Left forelimb (tissue), 1 donor: ENCODE results near the gene TLL1.

Experiments used
- DNase-seq: peaks from one replicate; pipeline ENCODE4 v3.0.0-alpha.2; 2018; ENCODE audit warnings: low spot score

Gene TLL1

DNA sequence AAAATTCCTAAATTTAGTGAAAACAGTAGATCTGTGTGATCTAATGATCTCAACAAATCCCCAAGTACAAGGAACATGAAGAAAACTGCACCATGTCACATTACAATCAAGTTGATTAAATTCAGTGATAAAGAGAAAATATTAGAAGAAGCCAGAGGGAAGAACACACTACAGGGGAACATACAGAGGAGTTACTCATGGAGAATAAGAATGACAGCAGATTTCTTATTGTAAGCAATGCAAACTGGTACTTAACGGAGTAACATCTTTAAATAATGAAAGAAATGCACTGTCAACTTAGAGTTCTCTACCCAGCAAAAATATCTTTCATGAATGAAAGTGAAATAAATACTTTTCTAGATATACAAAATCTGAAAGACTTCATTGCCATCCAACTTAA lies 21.1 kb downstream of the TLL1 start:
- DNase-seq = no peak

DNA sequence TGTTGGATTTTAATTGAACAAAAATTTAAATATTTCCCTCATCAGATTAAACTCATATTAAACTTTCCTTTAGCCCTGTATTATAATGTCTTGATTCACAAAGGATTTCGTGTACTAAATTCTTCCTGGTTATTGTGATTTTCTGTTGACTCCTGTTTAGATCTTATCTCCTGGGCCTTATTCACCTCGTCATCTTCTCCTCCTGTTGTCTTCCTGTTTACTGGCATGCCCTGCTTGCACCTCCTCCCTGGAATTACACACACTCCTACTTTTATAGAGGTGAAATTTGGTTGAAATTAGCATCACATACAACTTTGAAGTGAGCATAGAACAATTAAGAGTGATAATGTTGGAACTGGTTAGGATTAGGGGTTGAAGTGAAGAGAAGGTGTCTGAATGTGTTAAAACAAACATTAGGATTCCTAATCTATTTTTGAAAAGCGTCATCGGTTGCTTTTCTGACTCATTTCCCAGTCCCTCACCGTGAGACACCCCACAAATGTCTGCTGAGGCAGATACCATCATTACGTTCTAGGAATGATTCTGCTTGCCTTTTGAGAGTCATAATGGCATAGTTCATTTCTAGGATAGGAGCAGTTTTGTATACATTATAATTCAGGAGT lies 32.5 kb downstream of the TLL1 start:
- no peak for DNase-seq

DNA sequence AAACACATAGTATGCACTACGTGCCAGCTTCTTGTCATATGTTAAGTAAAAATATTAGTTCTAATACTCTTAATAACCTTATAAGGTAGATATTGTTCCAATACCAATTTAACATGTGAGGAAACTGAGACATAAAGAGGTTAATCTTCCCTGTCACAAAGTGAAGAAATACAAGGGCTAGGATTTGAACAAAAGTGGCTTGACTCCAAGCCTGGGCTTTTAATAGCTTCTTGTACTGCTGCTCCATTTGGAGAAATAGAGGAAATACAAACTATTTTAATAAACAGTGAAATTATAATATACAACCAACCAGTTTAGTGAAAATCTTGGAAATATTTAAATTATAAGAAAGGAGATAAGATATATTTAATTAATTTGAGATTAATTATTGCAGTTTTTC lies 33.2 kb downstream of the TLL1 start:
- DNase-seq = no peak

DNA sequence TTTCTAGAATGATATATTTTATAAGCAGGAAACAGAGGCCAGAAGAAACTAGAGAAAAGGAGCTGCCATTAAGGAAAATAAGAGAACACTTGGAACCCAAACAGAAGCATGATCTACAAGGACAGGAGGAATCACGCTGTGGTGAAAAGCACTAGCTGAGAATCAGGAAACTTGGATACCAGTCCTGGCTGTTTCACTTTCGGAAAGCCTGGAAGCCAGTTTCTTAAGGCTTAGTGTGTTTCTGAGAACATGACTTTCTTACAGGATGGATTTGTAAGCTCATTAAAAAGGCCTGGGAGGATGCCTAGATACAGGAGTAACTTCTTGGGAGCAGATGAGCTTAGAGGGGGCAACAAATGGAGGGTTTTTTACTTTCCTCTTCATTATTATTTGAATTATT lies 36.9 kb downstream of the TLL1 start:
- DNase-seq = no peak

DNA sequence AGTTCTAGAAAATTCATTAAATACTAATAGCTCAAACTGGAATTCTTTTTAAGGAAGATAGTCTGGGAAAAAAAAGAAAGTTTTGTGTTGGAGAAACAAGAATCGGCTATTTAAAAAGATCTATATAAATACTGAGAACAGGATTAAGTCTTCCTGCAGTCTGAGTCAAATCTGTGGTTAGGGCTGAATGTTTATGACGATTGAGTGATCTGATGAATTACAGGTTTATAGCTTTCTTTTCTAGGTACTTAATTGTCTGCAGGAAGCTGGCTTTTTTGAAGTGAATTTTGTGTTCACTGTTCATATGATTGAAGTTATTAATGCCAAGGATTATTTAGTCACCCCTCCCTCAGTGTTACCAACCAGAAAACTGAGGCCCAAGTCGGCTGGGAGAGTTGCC lies 42.2 kb downstream of the TLL1 start:
- DNase-seq = no peak

DNA sequence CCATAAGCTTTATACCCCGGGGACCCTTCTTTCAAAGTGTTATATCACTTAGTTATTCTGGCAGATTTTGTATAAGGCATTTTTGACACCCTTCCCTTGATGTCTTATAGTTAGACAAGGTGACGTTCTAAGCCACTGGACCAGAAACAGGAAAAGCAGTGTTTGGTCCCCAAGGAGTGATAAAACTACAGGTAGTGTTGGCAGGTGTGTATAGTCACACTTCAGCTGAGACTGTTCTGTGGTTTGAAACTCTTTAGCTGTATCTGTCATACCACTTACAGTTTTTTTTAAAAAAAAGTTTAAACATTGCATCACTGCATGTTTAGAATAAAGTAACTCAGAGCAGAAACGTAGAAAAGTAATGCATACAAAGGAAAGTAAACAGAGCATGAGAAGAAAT lies 48.5 kb downstream of the TLL1 start:
- DNase-seq = no peak

DNA sequence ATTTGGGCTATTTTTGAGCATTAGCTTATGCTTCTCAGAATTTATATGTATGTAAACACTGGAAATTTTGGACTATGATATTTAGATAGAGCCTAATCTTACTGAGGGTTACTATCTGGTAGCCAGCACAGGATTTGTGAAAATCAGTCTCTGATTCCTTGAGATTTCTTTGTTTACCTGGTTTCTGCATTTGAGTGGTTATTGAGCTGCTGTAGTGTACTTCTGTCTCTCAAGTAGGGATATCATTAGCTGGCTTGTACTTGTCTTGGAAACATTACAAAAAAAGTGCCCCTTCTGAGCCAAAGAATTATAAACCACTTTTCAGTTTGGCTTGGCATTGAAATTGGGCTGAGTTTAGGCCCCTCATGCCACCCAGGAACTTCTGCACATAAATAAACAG lies 49.7 kb downstream of the TLL1 start:
- no peak for DNase-seq

DNA sequence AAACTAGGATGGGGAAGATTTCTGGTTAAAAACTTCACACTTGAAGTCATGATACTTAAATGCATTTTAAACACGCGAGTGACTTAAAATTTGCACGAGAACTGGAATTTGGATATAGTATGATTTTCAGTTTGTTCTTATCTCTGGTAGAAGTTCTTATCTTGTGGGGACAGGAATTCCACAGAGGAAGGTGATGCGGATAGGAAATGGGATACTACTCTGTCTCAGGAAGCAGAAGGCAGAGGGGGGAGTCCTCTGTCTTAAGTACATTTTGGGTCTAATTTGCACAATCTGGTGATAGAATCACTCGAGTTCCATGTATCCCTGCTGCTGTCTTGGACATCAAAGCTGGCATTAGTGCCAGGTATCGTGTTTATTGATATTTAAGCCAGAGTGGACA lies 53.3 kb downstream of the TLL1 start:
- no peak for DNase-seq

DNA sequence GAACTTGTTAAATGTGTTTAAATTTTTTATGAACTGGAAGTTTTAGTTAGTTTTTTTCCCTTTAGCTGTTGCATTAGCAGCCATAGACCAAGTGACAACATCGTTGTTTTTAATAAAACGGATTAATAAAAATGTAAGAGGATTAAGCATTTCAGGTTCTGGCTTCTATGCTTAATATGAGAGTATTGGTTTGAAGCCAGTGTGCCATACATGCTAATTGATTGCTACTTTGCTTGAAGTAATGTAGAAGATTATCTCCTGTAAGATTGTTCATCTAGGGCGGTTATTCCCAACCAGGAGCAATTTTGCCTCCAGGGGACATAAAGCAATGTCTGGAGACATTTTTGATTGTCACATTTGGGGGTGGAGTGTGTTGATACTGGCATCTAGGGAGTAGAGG lies 54.3 kb downstream of the TLL1 start:
- no peak for DNase-seq

DNA sequence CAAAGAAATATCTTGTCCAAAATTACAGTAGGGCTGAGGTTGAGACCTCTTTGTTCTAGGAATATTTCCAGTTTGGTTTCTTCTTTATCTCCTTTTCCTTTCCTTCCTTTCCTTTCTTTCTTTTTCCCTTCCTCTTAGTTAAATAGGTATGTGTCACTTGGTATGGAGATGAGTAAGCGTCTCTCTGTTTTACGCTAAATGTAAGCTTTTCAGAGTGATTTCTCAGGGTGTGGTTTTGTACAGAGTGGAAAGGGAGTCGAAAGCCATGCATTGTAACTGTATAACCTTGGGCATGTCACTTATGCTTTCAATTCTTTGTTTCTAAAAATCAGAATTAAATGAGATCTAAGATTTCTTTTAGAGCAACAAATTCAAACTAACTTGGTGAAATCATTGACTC lies 54.8 kb downstream of the TLL1 start:
- no peak for DNase-seq

DNA sequence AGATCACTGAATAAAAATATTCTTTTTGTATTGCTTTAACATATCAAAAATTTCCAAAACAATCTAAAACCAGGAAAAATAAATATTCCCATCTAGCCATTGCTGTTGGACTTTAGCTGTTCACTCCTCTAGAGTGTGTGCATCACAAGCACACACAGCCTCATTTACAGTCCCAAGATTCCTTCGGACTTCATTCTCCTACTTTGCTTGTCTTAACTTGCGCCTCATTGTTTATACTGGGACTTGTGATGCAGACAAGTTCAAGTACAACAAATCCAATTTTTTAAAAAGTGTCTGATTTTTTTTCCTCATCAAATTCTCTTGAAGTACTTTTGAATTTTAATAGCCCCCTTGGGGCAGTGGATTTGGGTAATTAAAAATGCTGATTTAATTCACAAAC lies 55.6 kb downstream of the TLL1 start:
- DNase-seq = no peak

DNA sequence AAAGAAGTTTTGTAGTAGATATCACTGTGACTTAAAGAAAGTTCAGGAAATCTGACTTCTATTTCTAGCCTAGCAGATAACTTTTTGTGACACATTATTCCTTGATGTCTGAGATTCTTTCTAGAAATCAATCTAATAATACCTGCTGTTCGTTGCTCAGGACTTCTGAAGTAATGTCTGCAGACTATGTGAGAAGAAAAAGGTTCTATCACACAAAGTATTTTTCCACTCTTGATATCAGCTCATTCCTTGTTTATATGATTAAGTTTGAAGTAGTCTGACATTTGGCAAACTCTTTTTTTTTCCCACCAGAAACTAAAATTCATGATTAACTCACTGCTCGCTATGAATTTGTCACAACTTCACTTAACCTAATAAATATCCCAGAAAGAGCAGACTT lies 56.6 kb downstream of the TLL1 start:
- no peak for DNase-seq

DNA sequence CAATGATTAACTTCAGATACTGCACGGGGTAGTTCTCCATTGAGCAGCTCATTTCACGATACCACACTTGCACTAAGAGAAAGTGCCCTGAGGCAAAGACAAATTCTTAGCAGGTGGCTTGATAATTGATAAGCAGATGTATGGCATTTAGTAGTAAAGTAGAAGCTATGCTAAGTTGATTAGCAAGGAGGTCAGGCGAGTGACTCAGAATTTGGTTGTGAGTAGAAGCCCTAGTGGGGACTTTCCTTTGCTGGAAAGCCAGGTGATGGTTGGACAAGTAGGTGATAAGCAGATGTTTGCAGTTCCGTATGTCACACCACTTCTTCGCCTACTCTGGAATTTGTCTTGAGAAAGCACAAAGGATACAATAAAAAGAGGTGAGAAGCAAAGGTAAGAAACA lies 58.7 kb downstream of the TLL1 start:
- DNase-seq = no peak

DNA sequence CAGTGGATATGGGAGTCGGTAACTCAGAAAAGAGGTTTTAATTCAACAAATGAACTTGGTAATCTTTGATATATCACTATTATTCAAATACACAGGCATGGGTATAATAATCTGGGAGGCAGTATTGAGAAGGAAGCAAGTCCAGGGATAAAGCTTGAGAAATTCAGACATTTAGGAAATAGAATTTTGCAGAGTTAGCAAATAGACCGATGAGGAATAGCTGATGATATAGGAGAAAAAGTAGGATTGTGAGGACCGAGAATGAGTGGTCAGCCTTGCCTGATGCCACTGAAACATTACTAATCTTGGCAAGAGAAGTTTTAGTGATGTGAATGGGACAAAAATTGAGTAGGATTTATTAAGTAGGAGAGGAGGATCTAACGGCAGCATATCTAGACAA lies 71.9 kb downstream of the TLL1 start:
- no peak for DNase-seq

DNA sequence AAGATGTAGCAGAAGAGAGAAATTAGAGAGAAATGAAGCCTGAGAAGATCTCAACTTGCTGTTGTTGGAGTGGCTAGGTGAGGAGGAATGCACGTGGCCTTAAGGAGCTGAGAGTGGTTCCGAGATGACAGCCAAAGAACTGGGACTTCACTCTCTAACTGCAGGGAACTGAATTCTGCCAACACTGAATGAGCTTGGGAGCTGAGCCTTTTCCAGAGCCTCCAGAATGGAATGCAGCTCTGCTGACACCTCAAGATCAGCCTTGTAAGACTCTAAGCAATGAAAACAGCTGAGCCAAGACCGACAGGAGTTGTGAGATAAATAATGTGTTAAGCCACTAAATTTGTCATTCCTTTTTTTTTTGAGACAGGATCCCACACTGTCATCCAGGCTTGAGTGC lies 73.0 kb downstream of the TLL1 start:
- DNase-seq = no peak

DNA sequence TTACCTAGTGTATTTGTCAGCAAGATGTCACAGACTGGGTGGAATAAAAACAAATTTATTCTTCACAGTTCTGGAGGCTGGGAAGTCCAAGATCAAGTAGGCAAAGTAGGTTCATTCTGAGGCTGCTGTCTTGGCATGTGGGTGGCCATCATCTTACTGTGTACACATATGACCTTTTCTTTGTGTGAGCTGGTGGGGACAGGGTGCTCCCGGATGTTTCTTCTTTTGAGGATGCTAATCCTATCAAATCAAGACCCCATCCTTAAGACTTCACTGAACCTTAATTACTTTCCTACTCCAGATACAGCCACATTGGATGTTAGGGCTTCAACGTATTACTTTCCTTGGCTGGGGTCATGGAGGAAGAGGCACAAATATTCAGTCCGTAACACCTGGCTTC lies 74.0 kb downstream of the TLL1 start:
- no peak for DNase-seq

DNA sequence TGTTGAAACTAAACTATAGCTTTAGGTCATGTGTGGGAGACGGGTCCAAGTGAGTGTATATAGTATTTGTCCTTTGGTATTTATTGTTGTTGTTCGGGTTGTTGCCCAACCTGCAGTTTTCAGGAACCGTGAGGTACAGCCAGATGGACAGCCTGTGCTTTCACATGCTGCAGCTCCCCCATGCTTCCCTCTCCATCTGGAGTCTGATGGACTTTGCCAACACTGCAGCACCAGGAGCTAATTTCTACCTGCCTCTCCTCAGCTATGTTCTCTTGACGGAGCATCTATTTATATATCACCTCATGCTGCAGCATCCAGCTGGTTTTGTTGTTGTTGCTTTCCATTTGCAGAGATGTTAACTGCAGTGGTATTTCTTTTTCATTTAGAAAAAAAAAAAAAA lies 80.1 kb downstream of the TLL1 start:
- DNase-seq = no peak

DNA sequence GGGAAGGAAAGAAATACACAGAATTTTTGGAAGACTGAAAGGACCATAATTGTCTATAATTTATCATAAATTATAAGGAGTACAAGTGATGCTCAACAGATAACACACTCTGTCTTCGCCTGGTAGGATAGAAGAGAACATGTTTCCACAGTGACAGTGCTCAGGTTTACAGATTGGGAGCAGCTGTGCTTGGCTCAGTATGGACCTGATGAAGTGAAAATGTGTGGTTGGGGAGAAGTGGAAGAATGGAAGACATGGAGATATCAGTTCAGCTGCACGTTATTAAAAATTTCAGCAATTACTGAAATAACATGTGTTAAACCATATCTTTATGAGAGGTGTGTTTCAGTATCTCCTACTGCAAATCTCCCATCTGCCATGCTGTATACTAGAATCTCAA lies 90.6 kb downstream of the TLL1 start:
- DNase-seq = no peak

DNA sequence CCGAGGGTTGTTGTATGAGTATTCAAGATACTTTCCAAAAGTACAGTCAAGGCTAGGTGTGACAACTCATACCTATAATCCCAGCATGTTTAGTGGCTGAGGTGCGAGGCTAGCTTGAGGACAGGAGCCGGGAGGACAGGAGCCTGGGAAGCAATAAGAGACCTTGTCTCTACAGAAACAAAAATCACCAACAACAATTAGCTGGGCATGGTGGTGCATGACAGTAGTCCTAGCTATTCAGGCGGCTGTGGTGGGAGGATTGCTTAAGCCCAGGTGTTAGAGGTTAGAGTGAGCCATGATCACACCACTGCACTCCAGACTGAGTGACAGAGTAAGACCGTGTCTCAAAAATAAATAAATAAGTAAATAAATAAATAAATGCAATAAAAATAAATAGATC lies 91.6 kb downstream of the TLL1 start:
- no peak for DNase-seq

DNA sequence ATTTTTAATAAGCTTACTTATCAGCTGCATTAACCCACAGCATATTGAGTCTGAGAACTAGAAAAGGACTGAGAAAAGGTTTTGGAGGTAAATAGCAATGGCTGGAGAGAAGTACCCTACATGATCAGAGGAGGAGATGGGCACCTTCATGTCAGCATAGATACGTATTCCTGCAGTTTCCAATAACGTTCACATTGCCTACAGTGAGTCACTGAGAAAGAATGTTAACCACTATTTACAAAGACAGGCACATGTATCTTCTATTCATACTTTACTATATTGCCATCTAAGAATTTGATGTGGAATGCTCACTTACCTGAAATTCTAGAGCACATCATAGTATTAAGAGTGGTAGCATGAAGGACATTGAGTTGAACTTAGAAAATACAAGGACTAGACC lies 92.5 kb downstream of the TLL1 start:
- DNase-seq = no peak

DNA sequence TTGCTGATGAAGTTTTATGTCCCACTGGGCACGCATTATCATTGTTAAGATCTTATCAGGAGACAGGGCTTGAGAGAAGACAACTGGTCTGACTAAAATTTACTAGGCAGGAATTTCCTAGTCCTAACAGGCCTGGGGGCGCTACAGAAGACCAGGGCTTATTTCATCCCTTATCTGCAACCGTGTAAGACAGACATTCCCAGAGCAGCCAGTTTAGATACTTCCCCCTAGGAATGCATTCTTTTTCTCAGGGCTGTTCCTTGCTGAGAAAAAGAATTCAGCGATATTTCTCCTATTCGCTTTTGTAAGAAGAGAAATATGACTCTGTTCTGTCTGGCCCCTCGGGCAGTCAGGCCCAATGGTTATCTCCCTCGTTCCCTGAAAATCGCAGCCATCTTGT lies 93.8 kb downstream of the TLL1 start:
- DNase-seq = no peak

DNA sequence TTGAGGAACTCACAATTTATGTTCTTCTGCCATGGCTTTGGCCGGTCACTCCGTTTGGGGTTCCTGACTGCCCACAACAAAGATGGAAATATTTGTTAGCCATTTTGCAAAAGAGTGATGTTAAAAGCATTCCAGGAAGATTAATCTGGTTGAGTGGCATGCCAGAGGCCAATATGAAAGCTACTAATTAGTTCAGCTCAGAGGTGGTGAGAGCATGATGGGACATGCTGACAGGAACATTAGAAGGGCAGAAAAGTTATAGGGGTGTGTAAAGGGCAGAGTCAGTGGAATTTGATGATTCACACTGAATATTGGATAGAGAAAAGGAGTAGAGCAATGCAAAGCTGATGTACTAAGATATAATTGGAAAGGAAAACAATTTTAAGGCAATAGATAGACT lies 94.4 kb downstream of the TLL1 start:
- no peak for DNase-seq

DNA sequence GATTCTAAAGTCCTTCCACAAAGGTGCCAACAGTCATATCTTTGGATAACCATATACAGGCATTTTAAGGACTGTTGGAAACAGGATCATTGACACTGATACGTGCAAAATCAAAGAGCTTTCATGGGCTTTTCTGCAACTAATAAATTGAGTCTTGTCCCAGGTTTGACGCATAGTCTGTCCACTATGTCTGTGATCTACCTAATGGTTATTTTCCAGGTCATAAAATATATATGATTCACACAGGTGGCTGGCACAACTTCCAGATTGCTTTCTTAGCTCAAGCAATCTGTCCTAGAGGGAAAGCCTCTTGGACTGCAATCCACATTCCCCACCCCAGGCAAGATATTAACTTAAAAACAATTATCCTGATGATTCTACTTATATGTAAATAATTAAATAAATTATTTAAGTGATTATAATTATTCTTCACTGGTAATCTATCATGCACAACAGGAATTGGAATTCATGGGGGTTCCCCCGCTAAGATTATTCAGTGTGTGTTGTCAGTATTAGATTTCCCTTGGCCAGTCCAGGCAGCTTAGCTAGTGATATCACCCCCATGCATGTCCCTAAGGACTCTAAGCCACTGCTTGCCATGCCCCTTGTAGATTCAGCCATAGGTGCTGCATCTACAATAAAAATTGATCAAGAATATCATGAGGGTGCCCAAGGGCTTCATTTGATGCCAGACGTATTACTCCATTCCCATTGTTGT lies 97.8 kb downstream of the TLL1 start:
- no peak for DNase-seq

DNA sequence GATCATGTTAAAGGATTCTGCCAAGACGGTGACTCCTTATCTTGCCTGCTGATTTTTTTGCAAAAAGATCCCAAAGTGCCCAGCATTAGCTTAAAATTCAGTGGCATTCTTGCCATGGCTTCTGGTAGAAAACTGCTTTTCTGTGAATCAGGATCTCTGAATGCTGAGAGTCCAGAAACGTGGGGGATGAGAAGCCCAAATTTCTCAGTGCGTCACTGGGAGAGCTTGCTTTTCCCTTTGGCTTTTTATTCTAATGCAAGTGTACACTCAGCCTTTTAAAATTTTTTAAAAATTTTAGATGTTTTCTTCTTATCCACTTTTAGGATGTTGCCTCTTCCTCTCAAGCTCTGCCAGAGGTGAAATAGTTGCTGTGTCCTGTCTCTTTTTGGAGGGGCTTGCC lies 98.4 kb downstream of the TLL1 start:
- no peak for DNase-seq
